CD4-positive, alpha-beta T cell treated with Interleukin-15 for 1 hour (primary cell): Measurements from ENCODE around the gene CSNK1A1.
A peak's percentile ranks its signal among the peaks of the same experiment; 100 is the strongest.
"Not testable (repeated sequence)": the region's sequence is repeated elsewhere in the genome, so short reads cannot be mapped to it uniquely, and the experiment has no call there.

ENCODE experiments used
- DNase-seq: peaks from one replicate; pipeline ENCODE4 v3.0.0-alpha.2; 2020

CSNK1A1 gene

DNA sequence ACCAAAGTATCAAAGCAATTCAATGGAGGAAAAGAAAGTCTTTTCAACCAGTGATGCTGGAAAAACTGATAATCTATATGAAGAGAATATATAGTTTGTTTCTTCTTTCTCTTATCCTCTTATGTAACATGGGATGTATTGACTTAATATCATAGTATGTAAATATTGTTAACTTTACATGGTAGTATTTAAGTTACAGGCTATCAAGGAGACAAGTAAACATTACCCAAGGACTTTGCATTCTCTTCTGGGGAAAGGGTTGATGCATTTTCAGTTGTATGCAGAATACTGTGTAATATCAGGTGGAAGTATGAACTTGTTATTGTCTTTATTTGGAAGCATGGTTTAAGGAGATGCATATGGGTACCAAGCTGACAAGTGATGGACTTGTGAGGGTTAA lies 20.9 kb upstream of the CSNK1A1 start:
- DNase-seq = no peak

DNA sequence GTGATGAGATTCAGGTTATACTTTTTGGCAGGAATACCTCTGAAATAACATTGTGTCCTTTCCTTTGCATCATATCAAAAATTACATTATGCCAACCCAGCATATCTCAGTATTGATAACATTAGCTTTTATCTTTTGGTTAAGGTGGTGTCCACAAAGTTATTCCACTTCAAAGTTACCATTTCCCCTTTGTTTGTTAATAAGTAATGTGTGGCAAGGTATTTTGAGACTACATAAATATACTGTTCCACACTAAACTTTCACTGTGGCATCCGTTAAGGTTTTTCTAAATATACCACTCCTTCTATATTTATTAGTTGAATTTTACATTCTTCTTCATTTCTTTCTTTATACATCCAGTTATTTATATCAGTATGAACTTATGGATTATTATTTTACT lies 16.0 kb upstream of the CSNK1A1 start:
- DNase-seq = no peak

DNA sequence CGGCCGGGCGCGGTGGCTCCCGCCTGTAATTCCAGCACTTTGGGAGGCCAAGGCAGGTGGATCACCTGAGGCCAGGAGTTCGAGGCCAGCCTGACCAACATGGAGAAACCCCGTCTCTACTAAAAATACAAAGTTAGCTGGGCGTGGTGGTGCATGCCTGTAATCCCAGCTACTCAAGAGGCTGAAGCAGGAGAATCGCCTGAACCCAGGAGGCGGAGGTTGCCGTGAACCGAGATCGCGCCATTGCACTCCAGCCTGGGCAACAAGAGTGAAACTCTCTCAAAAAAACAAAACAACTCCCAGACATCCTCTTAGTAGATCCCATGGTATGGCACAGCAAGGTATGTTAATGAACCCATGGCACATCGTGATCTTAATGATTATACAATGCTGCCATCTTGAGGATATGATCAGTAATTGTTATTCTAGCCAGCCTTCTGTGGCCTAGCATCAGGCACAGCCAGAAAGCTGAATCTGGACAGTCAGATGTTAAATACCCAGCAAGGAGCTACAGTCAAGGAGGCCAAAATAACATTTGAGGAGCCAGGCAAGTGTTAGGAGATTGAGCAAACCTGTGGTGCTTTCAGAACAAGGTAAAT lies 13.4 kb upstream of the CSNK1A1 start:
- not testable (repeated sequence) for DNase-seq

DNA sequence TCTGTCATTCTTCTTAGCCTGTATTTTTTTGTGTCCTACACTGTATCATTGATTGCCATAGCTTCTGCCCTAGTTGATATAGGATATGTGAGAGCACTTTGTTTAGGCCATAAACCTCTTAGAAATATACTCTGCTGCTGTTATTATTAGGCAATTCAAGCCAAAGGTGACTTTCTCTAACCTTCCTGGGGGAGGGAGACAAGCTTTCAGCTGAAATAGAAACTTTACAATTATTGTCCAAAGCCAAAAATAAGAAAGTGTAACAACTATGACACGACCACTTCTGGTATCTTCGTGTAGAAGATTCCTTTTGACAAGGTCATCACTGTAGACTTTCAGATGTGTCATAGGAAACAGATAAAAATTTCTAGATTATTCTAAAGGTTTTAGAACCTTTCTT lies 12.2 kb upstream of the CSNK1A1 start:
- DNase-seq = no peak

- no peak for DNase-seq
These were observed 10.6 kb upstream of the CSNK1A1 start for GRCh38 chr5:149561848-149562247.

GRCh38 chr5:149559706-149560105 lies 8.5 kb upstream of the CSNK1A1 start:
- DNase-seq = no peak

GRCh38 chr5:149552553-149553160 lies 1.4 kb upstream of the CSNK1A1 start:
- no peak for DNase-seq

GRCh38 chr5:149552038-149552494 lies 827 bp upstream of the CSNK1A1 start:
- DNase-seq = no peak

DNA sequence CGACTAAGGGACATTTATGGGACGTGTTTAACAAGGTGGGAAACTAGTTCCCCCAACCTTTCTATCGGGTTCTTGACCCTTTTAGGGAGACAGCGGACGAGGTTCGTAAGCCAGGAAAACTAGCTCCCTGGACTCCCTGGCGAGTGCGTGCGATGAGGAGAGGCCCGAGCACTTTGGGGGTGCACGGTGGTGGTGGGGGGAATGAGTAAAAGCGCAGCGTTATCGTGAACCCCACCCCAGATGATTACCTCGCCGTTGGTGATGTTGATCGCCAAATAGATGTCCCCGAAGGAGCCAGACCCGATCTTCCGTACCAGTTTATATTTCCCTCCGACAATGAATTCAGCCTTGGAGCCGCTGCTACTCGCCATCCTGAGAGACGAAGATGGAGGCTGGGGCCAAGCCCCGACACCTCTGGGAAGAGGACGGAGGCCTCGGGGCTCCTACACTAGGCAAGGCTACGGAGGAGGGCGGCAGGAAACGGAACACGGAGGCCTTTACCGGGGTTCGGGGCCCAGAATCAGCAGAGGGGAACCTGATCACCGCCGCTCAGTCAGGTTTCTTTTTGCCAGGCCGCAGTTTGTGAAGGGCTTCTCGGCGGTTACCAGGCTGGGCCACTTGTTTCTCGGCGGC lies 529 bp downstream of the CSNK1A1 start:
- no peak for DNase-seq

DNA sequence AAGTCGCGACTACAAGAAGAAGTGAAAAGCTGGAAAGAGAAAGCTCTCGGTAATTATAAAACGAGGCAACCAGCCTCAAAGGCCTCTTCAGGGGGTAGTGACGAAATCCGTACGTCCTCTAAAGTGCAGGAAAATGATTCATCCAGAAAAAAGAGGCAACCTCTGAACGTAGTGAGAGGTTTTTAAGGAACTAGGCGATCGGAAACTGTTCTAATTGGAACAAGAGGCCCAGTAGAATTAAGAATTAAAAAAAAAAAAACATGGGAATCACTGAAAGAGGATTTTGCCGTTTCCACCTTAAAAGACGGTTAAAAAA lies 1.0 kb downstream of the CSNK1A1 start:
- no peak for DNase-seq

DNA sequence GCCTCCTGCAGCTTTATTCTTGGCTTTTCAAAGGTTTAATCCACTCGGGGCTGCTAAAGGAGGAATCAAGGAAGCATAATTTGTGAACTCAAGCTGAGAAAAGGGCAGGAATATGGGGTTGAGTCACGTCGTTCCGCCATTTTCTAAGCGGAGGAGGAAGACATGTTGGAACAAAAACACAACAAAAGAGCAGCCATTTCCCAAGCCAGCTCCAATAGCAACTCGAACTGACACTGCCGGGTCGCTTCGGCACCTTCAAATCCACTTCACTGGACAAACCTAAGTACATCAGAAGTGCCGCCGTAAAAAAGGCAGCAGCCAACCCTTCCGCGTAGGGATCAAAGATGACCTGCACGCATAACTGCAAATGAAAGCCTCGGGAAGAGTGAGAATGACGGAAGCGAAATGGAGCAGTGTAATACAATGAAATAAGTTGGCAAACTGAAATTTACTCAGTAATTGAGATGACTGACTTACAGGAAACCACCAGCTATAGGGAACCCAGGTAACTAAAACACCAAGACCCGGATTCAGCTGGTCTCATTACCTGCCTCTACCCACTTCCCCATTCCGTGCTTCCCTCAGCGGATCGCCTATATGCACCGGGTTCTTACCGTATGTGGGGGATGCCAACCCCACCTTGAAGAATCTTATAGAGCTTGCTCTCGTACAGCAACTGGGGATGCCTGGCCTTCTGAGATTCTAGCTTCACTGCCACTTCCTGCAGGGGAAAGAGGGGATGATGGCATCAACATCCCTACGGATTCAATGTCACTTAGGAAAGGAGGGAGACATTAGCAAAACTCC lies 1.6 kb downstream of the CSNK1A1 start:
- peak; percentile 59 for DNase-seq

DNA sequence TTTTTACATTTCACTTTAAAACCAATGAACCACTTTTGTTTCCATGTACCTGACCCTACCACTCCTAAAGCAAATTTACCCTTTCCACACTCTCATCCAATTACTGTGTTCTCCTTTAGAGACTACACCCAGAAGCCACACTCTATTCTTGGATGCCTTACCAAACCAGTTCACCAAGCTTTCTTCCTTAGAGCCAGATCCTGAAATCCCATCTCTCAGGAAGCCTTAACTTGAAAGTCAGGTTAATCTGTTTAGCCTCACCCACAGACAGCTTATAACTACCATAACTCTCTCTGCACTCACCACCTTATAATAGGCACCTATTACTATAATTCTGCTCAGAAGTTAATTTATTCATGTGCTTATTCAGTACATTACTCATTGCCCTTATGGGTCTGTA lies 4.3 kb downstream of the CSNK1A1 start:
- DNase-seq = no peak

DNA sequence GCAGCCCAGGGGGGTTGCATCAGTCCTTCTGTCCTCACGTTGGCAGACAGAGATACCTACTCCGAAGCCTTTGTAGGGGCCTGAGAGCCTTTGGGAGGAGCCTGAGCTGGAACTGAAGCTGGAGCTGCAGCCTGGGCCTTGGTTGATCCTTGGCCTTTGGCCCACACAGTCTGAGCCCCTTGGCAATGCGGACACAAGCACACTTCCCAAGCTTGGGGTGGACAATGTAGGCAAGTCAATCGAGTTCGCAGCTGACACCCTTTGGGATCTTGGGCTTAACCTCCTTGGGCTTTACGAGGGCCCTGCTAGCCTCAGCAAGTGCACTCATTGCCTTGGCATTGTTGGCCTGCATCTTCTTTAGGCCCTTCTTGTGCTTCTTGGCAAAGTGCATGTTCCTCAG lies 5.9 kb downstream of the CSNK1A1 start:
- no peak for DNase-seq

- DNase-seq = no peak
These were observed 7.2 kb downstream of the CSNK1A1 start for GRCh38 chr5:149544028-149544420.

DNA sequence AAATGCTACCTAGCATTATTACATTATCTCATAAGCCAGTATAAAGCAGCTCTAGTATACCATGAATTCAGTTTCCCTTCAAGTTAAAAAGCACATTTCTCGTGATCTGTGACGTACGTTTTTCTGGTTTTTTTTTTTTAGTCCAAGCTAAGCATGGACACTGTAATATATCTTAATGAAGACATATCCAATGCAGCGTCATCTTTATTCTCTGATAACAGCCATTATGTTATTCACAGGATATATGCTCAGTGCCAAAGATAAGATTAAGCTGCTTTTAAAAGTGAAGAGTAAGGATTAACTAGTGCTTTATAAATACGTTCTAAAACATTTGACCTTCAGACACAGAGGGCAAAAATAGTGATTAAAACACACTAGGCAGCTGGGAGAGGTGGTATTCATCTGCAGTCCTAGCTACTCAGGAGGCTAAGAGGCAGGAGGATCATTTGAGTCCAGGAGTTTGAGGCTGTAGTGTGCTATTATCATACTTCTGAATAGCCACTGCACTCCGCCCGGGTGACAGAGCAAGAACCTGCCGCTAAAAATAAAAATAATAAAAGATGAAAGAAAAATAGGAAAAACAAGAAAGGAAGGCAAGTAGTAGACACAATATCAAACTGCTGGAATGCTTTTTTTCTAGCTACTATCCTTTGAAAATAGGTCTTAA lies 7.7 kb downstream of the CSNK1A1 start:
- DNase-seq = no peak

DNA sequence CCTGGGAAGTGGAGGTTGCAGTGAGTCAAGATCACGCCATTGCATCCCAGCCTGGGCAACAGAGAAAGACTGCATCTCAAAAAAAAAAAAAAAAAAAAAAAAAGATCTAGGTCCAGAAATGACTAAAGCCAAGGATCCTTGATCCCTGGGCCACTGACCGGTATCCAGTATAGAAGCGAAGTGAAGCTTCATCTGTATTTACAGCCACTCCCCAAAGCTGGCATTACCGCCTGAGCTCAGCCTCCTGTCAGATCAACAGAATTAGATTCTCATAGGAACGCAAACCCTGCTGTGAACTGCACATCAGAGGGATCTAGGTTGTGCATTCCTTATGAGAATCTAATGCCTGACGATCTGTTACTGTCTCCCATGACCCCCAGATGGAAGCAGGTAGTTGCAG lies 9.3 kb downstream of the CSNK1A1 start:
- no peak for DNase-seq

DNA sequence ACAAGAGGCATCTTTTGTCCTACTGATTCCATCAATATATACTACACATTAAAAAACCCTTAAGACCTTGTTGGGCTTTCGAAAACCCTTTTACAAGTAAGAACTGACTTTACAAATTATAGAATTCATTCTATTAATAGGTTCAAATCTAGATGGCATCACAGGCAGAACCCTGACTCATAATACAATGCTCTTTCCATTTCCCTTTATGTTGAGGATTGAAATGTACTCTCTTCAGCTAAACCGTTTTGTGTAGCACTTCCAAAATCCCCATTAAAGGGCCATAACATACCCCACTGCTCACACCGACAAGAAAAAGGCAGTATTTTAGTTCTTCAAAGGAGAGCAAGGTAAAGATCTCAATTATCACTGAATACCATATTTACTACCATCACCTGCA lies 11.2 kb downstream of the CSNK1A1 start:
- no peak for DNase-seq

DNA sequence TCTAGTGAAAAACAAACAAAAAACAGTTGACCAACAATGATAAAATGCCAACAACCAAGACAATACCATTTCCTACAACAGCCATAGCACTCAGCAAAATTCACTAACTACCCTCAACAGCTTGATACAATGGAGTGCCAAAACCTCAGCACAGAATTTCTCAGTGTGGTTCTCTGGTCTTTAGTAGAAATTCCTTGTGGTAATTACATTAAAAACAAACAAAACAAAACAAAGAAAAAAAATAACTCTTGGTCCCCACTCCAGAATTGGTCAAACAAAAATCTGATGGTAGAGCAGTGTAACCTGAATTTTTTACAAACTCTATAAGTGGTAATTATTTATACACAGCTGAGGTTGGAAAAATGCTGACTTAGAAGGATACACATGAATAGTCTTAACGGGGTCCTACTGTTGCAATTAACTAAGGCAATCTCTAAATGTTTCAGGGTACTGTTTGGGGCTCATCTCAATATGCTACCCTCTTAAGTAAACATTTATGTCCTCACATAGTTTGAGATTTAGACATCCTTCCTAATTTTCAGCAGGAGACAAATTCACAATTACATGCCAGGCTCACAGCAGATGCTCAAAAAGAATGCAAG lies 13.8 kb downstream of the CSNK1A1 start:
- DNase-seq = no peak

DNA sequence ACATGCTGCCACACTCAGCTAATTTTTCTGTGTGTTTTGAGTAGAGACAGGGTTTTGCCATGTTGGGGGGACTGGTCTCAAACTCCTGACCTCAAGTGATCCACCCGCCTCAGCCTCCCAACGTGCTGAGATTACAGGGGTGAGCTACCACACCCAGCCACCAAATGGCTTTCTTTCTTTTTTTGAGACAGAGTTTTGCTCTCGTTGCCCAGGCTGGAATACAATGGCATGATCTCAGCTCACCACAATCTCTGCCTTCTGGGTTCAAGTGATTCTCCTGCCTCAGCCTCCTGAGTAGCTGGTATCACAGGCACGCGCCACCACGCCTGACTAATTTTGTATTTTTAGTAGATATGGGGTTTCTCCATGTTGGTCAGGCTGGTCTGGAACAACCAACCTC lies 15.5 kb downstream of the CSNK1A1 start:
- not testable (repeated sequence) for DNase-seq

DNA sequence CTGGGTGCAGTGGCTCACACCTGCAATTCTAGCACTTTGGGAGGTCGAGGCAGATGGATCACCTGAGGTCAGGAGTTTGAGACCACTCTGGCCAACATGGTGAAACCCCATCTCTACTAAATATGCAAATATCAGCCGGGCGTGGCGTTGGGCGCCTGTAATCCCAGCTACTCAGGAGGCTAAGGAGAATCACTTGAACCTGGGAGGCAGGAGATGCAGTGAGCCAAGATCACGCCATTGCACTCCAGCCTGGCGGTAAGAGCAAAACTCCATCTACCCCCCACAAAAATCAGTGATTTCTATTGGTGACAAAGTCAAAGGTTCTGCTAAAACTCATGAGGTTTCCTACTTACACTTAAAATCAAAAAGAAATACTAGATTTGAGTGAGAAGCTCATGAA lies 18.8 kb downstream of the CSNK1A1 start:
- DNase-seq = no peak

GRCh38 chr5:149529463-149529862 lies 21.8 kb downstream of the CSNK1A1 start:
- no peak for DNase-seq

GRCh38 chr5:149528281-149529060 lies 22.8 kb downstream of the CSNK1A1 start:
- no peak for DNase-seq
